Liver (tissue), 9 donors: Measurements from ENCODE around the gene ARHGAP10. TPM values are rescaled to one million over a fixed set of nuclear protein-coding genes. Genes with fewer than 3 reads are reported as not detected.

Experiments
- DNase-seq: peaks from one replicate; pipeline ENCODE4 v3.0.0-alpha.2; 2017; ENCODE audit warnings: low spot score
- H3K27ac ChIP-seq, 2 donors: one replicate each; pipeline ENCODE4 v1.7.0; 2013; ENCODE audit warnings: inconsistent platforms in 2 of 2, low read length in 2 of 2, control low read depth in 1 of 2, low read depth in 1 of 2, mild to moderate bottlenecking in 1 of 2
- H3K27me3 ChIP-seq, 4 donors: one replicate each; pipeline versions ENCODE4 v1.6.1 to v1.7.0; 2013; ENCODE audit warnings: low read length in 3 of 4, inconsistent platforms in 1 of 4, mild to moderate bottlenecking in 1 of 4, moderate library complexity in 1 of 4; ENCODE audit not compliant: control insufficient read depth in 4 of 4, insufficient read depth in 4 of 4
- H3K36me3 ChIP-seq, 4 donors: one replicate each; pipeline versions ENCODE4 v1.6.1 to v1.7.0; 2013; ENCODE audit warnings: low read length in 3 of 4, mild to moderate bottlenecking in 3 of 4, low read depth in 1 of 4, moderate library complexity in 1 of 4; ENCODE audit not compliant: control insufficient read depth in 4 of 4, insufficient read depth in 3 of 4
- H3K4me1 ChIP-seq, 4 donors: one replicate each; pipeline versions ENCODE4 v1.6.1 to v1.7.0; 2013; ENCODE audit warnings: low read length in 3 of 4, mild to moderate bottlenecking in 3 of 4, moderate library complexity in 1 of 4; ENCODE audit not compliant: control insufficient read depth in 4 of 4, insufficient read depth in 4 of 4
- H3K4me3 ChIP-seq, 3 donors: one replicate each; pipeline versions ENCODE4 v1.6.1 to v1.7.0; 2013; ENCODE audit warnings: low read length in 3 of 3, control low read depth in 1 of 3, low read depth in 1 of 3, mild to moderate bottlenecking in 1 of 3
- H3K9ac ChIP-seq, 2 donors: one replicate each; pipeline ENCODE4 v1.7.0; 2013; ENCODE audit warnings: low read length in 2 of 2, mild to moderate bottlenecking in 2 of 2, moderate library complexity in 2 of 2, control low read depth in 1 of 2, low read depth in 1 of 2
- H3K9me3 ChIP-seq, 4 donors: one replicate each; pipeline versions ENCODE4 v1.6.1 to v1.7.0; 2013; ENCODE audit warnings: low read length in 3 of 4; ENCODE audit not compliant: control insufficient read depth in 4 of 4
- EGR1 ChIP-seq, 2 donors: IDR thresholded peaks; 2 replicates each; pipeline ENCODE4 v1.6.1; 2016 to 2018; ENCODE audit warnings: antibody characterized with exemption in 2 of 2, low read depth in 2 of 2
- FOXA2 ChIP-seq: IDR thresholded peaks from 2 replicates; pipeline ENCODE4 v1.6.1; 2016; ENCODE audit warnings: antibody characterized with exemption
- HNF4A ChIP-seq, 2 donors: conservative IDR thresholded peaks; 2 replicates each; pipeline ENCODE4 v1.6.1; 2016; ENCODE audit warnings: antibody characterized with exemption in 2 of 2, mild to moderate bottlenecking in 2 of 2
- RAD21 ChIP-seq, 2 donors: IDR thresholded peaks; 2 replicates each; pipeline ENCODE4 v1.6.1; 2016; ENCODE audit warnings: antibody characterized with exemption in 2 of 2, mild to moderate bottlenecking in 2 of 2
- YY1 ChIP-seq: IDR thresholded peaks from 2 replicates; pipeline ENCODE4 v1.6.1; 2016; ENCODE audit warnings: antibody characterized with exemption, mild to moderate bottlenecking
- WGBS: extraction: QIAGEN DNeasy Blood & Tissue Kit; methylation state at CpG from one replicate; pipeline ENCODE4 v1.1.7; 2013; 5-methylcytosine and 5-hydroxymethylcytosine counted together
- polyA plus RNA-seq, 2 donors: library from polyadenylated mRNA; stranded (reverse) in 1 of 2; unstranded in 1 of 2; fragments of 200-250 nt in 1 of 2; fragments of >200 nt in 1 of 2; fragmentation: Nextera tagmentation in 1 of 2; extraction: Ambion mirVana in 1 of 2; gene quantifications; one replicate each; pipeline versions ENCODE4 v1.2.1 to v1.2.3, GENCODE V29; 2013 to 2015
- total RNA-seq, 2 donors: library from RNA; depleted of rRNA; stranded (reverse); fragments of >200 nt; gene quantifications; one replicate each; pipeline ENCODE4 v1.2.3, GENCODE V29; 2014
- TF ChIP-seq, protein P1 (sequence below): IDR thresholded peaks from 2 replicates; pipeline ENCODE4 v1.6.1; 2016; ENCODE audit warnings: antibody characterized with exemption
- TF ChIP-seq, protein P2 (sequence below): IDR thresholded peaks from 2 replicates; pipeline ENCODE4 v1.6.1; 2016; ENCODE audit warnings: antibody characterized with exemption
- TF ChIP-seq, protein P3 (sequence below): IDR thresholded peaks from 2 replicates; pipeline ENCODE4 v1.6.1; 2016; ENCODE audit warnings: antibody characterized with exemption
- TF ChIP-seq, protein P4 (sequence below): fragments of 150-350 bp; IDR thresholded peaks from 2 replicates; pipeline ENCODE4 v1.5.1; 2017; ENCODE audit warnings: improper control_type of control experiment, low read depth, low read length; ENCODE audit not compliant: missing input control
- donor health status: healthy.
- donor health status: healthy.
- donor health status: healthy.
- donor health status: healthy.
- donor health status: healthy.

The ARHGAP10 gene
- total and polyA plus RNA-seq, 4 donors: 1.5 to 13.0 (median 4.3) TPM

DNA sequence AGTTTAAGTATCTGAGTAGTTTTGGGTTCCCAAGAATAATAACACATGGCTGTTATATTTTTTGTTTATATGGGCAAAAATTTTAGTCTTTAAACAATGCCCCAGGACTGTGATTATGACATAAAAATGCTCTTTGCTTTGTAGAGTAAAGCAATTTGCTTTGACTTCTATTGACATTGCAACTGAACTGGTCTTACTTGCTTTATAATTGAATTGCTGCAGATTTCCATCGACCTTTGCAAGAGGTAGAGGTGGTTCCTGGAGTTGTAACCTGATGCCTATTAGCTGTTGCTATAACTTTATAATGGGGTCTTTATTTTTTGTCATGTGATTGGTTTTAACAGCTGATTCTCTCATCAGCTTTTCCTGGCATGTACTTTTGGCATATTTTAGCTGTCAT is 302.9 kb downstream of the ARHGAP10 start:
- no peak overlapping the region for H3K9ac ChIP-seq
- H3K9me3 ChIP-seq: no peaks in the 10 kb centered on the region
- TF ChIP-seq YY1: no peak
- TF ChIP-seq HNF4A (conservative IDR thresholded peaks at IDR 0.05): peak; percentile 34 to 37
- TF ChIP-seq RAD21 (IDR thresholded peaks at IDR 0.05): no peak
- no peak for DNase-seq
- H3K27ac ChIP-seq: no peak overlapping the region
- no peak overlapping the region for H3K4me3 ChIP-seq
- peaks cover 0 to 5% (median 2%) of the 10 kb centered on the region in 4 donors for H3K4me1 ChIP-seq
- H3K36me3 ChIP-seq: no peaks in the 10 kb centered on the region
- H3K27me3 ChIP-seq: no peaks in the 10 kb centered on the region
- whole genome bisulfite sequencing: 23% methylated on average over 1 of the region's 1 CpG

DNA sequence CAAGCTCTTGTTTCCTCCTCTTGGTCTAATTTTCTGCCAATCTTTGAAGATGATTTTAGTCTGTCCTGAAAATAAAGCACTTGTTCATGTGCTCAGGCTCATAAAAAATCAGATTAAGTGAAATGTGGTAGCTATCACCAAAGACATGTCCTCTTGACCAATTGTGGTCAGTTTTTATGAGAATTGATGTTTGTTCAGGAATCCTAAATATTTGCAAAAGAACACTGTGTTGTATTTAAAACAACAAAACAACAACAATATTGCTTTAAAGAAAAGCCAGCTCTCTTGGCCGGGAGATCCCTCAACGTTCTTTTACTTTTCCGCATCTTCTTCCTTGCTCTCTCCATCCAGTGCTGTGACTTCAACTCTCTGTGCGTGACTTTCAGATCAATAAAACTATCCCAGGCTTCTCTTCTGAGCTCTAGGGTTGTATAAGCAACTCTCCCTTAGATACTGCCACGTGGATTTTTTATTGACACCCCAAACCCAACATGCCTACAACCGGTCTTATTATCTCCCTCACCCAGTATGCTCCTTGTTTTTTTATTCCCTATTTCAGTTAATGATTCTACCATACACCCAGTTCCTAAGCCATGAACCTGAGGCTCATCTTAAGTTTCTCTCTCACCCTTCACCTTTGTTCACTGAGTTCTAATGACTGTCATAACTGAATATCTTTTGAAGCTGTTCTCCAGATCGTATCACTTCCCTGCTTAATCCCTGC is 309.9 kb downstream of the ARHGAP10 start:
- Histone ChIP-seq H3K4me3 (no peak overlapping the region), H3K27ac (no peak overlapping the region), H3K27me3 (no peaks in the 10 kb centered on the region), H3K9me3 (no peaks in the 10 kb centered on the region), H3K36me3 (no peaks in the 10 kb centered on the region), H3K4me1 (peaks cover 0 to 3% (median 0%) of the 10 kb centered on the region in 4 donors), H3K9ac (no peak overlapping the region)
- TF ChIP-seq, protein P1, sequence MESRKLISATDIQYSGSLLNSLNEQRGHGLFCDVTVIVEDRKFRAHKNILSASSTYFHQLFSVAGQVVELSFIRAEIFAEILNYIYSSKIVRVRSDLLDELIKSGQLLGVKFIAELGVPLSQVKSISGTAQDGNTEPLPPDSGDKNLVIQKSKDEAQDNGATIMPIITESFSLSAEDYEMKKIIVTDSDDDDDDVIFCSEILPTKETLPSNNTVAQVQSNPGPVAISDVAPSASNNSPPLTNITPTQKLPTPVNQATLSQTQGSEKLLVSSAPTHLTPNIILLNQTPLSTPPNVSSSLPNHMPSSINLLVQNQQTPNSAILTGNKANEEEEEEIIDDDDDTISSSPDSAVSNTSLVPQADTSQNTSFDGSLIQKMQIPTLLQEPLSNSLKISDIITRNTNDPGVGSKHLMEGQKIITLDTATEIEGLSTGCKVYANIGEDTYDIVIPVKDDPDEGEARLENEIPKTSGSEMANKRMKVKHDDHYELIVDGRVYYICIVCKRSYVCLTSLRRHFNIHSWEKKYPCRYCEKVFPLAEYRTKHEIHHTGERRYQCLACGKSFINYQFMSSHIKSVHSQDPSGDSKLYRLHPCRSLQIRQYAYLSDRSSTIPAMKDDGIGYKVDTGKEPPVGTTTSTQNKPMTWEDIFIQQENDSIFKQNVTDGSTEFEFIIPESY: no peak
- DNase-seq: no peak
- WGBS: 74% methylated on average over 7 of the region's 7 CpGs

DNA sequence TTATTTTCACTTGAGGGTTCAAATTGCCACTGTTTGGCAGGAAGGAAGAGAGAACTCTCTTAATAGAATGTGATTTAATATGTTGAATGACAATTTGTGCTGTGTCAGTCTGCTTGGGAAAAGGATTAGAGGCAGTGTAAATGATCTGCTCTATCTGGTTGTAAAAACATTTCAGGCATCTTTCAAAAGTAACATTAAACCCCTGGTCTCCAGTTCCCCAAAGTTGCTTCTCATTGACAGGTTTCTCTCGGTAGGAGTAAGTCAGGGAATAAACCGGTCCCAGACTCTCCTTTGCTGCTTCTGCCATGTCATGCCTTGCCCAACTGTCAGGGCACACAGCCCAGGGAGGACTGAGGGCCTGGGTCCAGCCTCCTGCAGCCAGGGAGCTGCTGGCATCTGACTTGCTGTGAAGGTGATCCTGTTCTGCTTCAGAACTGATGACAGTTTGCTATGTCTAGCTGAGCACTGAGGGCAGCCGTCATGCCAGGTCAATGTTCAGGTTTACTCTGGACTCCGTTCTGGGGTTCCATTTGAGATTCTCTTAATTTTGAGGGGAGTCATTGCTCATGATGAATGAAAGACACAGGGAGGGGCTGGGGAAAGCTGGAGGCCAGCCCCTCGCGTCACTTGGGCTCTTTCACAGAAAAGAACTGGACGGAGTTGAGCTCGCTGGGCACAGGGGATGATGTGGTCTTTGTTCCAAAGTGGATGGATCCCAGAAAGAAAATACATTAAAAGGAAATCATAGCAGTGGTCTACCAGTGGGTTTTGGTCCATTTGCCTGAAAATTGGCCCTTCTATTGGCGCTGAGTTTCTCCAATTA is 312.4 kb downstream of the ARHGAP10 start:
- H3K27ac ChIP-seq: no peak overlapping the region
- 77% methylated on average over 9 of the region's 9 CpGs for WGBS
- peaks cover 0 to 3% (median 0%) of the 10 kb centered on the region in 4 donors for H3K4me1 ChIP-seq
- TF ChIP-seq, protein P2, sequence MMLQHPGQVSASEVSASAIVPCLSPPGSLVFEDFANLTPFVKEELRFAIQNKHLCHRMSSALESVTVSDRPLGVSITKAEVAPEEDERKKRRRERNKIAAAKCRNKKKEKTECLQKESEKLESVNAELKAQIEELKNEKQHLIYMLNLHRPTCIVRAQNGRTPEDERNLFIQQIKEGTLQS: no peak
- TF ChIP-seq FOXA2: no peak
- TF ChIP-seq HNF4A (conservative IDR thresholded peaks at IDR 0.05): peak in 1 of 2 donors; percentile 28
- TF ChIP-seq, protein P3, sequence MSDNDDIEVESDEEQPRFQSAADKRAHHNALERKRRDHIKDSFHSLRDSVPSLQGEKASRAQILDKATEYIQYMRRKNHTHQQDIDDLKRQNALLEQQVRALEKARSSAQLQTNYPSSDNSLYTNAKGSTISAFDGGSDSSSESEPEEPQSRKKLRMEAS: no peak
- no peak overlapping the region for H3K4me3 ChIP-seq
- H3K9ac ChIP-seq: no peak overlapping the region
- DNase-seq: no peak
- H3K27me3 ChIP-seq: no peaks in the 10 kb centered on the region
- H3K9me3 ChIP-seq: no peaks in the 10 kb centered on the region
- H3K36me3 ChIP-seq: peaks cover 0 to 4% (median 0%) of the 10 kb centered on the region in 4 donors

DNA sequence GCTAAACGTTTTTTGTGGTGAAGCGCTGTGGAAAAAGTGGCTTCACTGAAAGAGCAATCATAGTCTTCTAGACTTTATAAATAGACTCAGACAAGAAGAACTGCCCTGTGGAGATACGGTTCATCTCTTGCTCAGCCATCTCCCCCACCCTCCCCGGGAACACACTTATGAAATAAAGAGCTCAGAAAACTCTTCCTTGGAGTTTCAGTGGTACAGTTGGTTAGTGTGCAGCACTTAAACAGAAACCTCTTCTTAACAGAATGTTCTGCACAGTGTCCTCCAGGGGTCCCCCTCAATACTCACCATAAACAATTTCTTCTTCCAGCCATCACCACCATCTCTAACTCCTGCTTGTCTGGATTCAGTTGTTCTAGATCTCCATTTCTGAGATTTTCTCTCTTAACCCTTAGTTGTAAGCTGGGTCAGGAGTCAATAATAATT is 313.0 kb downstream of the ARHGAP10 start:
- Histone ChIP-seq H3K36me3 (peaks cover 0 to 4% (median 0%) of the 10 kb centered on the region in 4 donors), H3K4me3 (no peak overlapping the region), H3K27me3 (no peaks in the 10 kb centered on the region), H3K9me3 (no peaks in the 10 kb centered on the region), H3K9ac (no peak overlapping the region), H3K27ac (no peak overlapping the region), H3K4me1 (peaks cover 0 to 3% (median 0%) of the 10 kb centered on the region in 4 donors)
- 73% methylated on average over 4 of the region's 4 CpGs for WGBS
- DNase-seq: no peak
- TF ChIP-seq EGR1 (IDR thresholded peaks at IDR 0.05; ENCODE audit: low read depth in 2 of 2): no peak
- TF ChIP-seq, protein P4, sequence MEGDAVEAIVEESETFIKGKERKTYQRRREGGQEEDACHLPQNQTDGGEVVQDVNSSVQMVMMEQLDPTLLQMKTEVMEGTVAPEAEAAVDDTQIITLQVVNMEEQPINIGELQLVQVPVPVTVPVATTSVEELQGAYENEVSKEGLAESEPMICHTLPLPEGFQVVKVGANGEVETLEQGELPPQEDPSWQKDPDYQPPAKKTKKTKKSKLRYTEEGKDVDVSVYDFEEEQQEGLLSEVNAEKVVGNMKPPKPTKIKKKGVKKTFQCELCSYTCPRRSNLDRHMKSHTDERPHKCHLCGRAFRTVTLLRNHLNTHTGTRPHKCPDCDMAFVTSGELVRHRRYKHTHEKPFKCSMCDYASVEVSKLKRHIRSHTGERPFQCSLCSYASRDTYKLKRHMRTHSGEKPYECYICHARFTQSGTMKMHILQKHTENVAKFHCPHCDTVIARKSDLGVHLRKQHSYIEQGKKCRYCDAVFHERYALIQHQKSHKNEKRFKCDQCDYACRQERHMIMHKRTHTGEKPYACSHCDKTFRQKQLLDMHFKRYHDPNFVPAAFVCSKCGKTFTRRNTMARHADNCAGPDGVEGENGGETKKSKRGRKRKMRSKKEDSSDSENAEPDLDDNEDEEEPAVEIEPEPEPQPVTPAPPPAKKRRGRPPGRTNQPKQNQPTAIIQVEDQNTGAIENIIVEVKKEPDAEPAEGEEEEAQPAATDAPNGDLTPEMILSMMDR: peak; percentile 19
- peak; percentile 49 to 51 for TF ChIP-seq RAD21 (IDR thresholded peaks at IDR 0.05)
